ENCODE data around the gene SH3GLB2. TPM values are rescaled to one million over a fixed set of nuclear protein-coding genes. Genes with fewer than 3 reads are reported as not detected.

SH3GLB2 gene
- 49.4 TPM for polyA plus RNA-seq (2013, experiment 1 of 2; ENCODE audit: insufficient read length)
- 34.9 TPM for polyA plus RNA-seq (2013, experiment 2 of 2; ENCODE audit: insufficient read length)

GRCh38 chr9:129028192-129028966, at the start of gene SH3GLB2:
Gene SH3GLB2 (minus strand): TSS chr9:129028331. CDS start chr9:129028154, 177 bp downstream.
- DNase-seq = peak; percentile 87

- DNase-seq = no peak
Measured at GRCh38 chr9:129077236-129077635, 49.1 kb upstream of the SH3GLB2 start.

- no peak for DNase-seq
Measured at GRCh38 chr9:129076640-129077037, 48.5 kb upstream of the SH3GLB2 start.

GRCh38 chr9:129075996-129076639, 48.0 kb upstream of the SH3GLB2 start:
- DNase-seq = no peak

- no peak for DNase-seq
Measured at GRCh38 chr9:129074106-129074505, 46.0 kb upstream of the SH3GLB2 start.

GRCh38 chr9:129073404-129073803, 45.3 kb upstream of the SH3GLB2 start:
- DNase-seq = no peak

- no peak for DNase-seq
Measured at GRCh38 chr9:129072171-129072570, 44.0 kb upstream of the SH3GLB2 start.

GRCh38 chr9:129071526-129072126, 43.5 kb upstream of the SH3GLB2 start:
- DNase-seq = no peak

- no peak for DNase-seq
Measured at GRCh38 chr9:129070696-129071525, 42.8 kb upstream of the SH3GLB2 start.

GRCh38 chr9:129069862-129070641, 41.9 kb upstream of the SH3GLB2 start:
- no peak for DNase-seq

GRCh38 chr9:129068990-129069861, 41.1 kb upstream of the SH3GLB2 start:
- no peak for DNase-seq

GRCh38 chr9:129068110-129068509, 40.0 kb upstream of the SH3GLB2 start:
- DNase-seq = no peak

- DNase-seq = no peak
Measured at GRCh38 chr9:129064499-129064908, 36.4 kb upstream of the SH3GLB2 start.

GRCh38 chr9:129063061-129063460, 34.9 kb upstream of the SH3GLB2 start:
- DNase-seq = no peak

GRCh38 chr9:129060991-129061390, 32.9 kb upstream of the SH3GLB2 start:
- DNase-seq = no peak

GRCh38 chr9:129059796-129060785, 32.0 kb upstream of the SH3GLB2 start:
- no peak for DNase-seq

- no peak for DNase-seq
Measured at GRCh38 chr9:129058965-129059795, 31.0 kb upstream of the SH3GLB2 start.

GRCh38 chr9:129054163-129054851, 26.2 kb upstream of the SH3GLB2 start:
- no peak for DNase-seq

Data from fibroblast of skin of back (primary cell).